Skeletal muscle cell (primary cell): ENCODE data around the gene COX7A2L.
A peak's percentile ranks its signal among the peaks of the same experiment; 100 is the strongest.

ENCODE experiments used
- DNase-seq: peaks from one replicate; pipeline ENCODE4 v3.0.0-alpha.2; 2010; ENCODE audit warnings: low read depth
- H3K4me3 ChIP-seq: 2 replicates; pipeline ENCODE4 v1.5.1; 2011; ENCODE audit warnings: low read depth, mild to moderate bottlenecking, control low read depth, low read length, moderate library complexity

The COX7A2L gene

DNA sequence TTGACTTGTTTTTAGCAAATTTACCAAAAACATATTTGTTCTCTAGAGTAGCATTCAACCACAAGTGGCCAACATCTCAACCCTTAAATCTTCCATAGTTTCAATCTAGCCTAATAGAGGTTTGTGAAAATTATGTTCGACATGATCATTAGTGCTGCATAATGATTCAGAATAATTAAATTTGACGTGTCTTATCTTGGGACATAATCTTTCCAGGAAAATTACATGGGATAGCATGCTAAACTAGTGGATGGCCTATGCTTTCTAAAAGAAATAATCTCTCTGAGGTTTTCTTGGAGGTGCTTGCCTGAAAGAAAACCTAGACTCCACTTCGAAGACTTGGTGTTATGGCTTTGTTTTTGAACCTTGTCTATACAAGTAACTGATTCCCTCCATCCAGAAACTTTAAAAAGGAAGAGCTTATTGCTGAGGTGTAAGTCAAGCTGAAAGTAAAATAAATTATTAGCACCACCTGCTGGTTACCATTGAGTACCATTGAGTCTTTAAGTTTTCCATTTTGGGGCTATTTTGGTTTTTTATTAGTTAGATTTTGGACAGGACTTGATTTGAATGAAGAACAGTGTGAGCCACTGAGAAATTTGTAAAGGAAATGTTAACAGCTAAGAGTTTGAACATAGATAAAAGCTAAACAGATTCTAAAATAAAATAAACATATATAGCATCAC, 32.7 kb downstream of the COX7A2L start:
- H3K4me3 ChIP-seq = no peak overlapping the region
- no peak for DNase-seq

- DNase-seq = no peak
- no peak overlapping the region for H3K4me3 ChIP-seq
Measured at GRCh38 chr2:42327125-42327524, 33.9 kb downstream of the COX7A2L start.

DNA sequence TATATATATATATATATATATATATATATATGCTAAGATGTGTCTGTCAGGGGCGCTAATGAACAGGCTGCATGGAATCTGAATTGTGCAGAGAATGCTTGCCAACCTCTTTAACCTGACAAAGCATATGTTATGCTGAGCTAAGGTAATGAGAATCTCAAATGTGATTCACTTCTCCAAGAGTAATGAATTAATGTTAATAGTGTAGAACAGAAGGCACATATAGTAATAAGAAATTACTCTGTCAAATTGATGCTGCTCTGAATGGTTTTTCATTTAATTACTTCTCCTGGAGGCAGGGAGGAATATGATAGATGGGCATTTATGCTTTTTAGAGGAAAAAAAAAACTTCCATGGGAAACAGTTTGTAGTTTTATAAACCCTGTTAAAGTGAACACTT, 35.4 kb downstream of the COX7A2L start:
- no peak overlapping the region for H3K4me3 ChIP-seq
- DNase-seq = no peak

- DNase-seq = no peak
- H3K4me3 ChIP-seq = no peak overlapping the region
Measured at GRCh38 chr2:42324949-42325348, 36.1 kb downstream of the COX7A2L start.

- H3K4me3 ChIP-seq = no peak overlapping the region
- DNase-seq = no peak
Measured at GRCh38 chr2:42324244-42324643, 36.8 kb downstream of the COX7A2L start.

DNA sequence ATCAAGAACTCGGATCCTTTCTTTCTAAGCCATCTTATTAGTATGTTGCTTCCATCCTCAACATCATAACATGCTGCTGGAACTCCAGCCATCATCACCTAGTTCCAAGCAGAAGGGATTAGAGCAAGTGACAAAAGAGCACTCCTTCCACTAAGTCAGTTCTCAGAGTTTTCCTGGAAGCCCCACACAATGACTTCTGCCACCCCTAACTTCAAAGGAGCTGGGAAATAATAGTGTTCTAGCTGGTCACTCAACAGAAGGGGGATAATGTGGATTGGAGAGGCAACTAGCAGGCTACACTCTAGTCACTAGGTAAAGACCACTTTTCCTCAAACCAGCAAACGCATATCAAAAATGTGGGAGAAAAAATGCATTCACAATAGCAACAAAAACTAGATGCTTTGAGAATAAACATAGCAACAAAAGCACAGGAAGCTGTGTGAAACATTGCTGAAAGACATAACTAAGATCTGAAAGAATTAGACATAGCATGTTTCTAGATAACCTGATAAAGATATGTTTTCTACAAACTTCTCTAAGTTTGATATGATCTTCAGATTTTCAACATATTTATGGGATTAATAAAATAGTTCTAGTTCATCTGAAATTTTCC, 39.5 kb downstream of the COX7A2L start:
- no peak for DNase-seq

DNA sequence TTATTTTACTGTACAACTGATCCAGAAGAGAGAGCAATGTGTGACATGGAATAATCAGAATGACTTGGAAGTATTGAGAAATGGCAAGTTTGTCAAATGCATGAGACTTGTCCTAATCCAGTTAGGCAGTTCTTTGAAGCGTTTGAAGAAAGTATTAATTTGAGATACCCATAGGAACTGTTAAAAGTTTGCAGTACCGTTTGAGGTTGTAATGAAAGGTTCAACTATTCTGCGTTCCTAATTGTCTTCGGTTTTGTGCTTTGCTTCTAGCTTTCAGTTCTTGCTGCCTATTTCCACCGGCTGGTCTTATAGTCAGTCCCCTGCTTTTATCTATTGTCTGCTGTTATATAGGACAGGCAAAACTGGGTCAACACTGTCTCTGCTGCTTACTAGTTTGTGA, 41.8 kb downstream of the COX7A2L start:
- H3K4me3 ChIP-seq = no peak overlapping the region
- no peak for DNase-seq

More for the DNA sequence above, 39.5 kb downstream of the COX7A2L start:
- no peak overlapping the region for H3K4me3 ChIP-seq

- H3K4me3 ChIP-seq = no peak overlapping the region
- no peak for DNase-seq
Measured at GRCh38 chr2:42317945-42318344, 43.1 kb downstream of the COX7A2L start.

- no peak for DNase-seq
- H3K4me3 ChIP-seq = no peak overlapping the region
Measured at GRCh38 chr2:42317486-42317885, 43.5 kb downstream of the COX7A2L start.

DNA sequence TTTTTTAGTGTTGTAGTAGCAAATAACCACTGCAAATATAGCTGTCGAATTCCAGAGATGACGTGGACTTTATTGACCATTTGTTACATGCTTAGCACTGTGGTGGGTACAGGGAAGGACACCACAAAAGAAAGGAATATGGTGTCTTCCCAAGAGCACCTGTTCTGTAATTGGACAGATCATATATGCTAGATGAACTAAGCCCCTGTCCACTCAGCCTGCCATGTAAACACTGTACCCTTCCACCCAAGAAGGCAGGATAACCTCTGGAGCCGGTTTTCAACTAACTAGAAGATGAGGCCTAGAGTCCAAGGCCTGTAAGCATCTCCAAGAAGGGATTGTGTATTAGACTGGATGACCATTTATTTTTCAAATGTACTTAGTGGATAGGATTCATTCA, 44.1 kb downstream of the COX7A2L start:
- no peak overlapping the region for H3K4me3 ChIP-seq
- no peak for DNase-seq

- no peak for DNase-seq
- no peak overlapping the region for H3K4me3 ChIP-seq
Measured at GRCh38 chr2:42315844-42316470, 45.1 kb downstream of the COX7A2L start.

DNA sequence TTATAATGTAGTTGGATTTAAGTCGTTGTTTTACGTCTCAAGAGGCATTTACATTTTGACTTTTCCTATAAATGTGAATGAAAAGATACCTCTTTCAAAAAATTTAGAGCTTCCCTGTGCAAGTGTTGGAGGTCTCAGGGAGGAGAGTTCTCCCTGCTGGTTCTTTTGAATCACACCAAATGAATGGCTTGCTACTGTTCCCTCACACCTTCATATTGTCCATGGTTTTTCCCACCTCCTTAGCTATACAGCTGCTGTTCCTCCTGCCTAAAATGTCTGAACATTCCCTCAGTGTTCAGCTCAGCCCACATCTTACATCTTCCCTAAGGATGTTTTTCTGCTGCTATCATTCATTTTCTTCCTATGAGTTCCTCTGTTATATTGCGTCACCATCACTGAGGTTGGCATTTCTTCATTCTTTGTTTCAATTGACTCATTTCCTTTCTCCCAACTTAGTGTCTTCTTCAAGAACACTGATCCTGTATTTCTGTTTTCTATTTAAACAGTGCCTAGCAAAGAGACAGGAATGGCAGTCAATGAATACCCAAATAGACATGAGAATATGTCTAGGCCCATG, 46.0 kb downstream of the COX7A2L start:
- peak; percentile 82 for DNase-seq
- no peak overlapping the region for H3K4me3 ChIP-seq

DNA sequence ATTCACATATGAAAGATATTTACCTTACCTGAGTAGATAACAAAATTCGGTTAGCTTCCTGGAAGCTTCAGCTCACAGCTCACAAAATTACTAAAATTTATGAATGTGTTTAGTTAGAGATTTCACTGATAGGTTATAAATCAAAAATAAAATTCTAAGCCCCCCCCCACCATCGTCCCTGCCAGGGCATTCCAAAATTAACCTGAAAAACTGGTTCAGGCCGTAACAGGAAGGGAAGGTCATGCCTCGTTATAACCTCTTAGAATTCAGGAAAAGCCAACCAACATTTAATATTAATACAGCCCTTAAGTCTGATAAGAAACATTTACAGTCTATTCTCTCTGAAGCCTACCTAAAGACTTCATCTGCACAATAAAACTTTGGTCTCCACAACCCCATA, 48.9 kb downstream of the COX7A2L start:
- DNase-seq = no peak
- no peak overlapping the region for H3K4me3 ChIP-seq

GRCh38 chr2:42310007-42310515, 51.0 kb downstream of the COX7A2L start:
- no peak overlapping the region for H3K4me3 ChIP-seq
- DNase-seq = no peak

DNA sequence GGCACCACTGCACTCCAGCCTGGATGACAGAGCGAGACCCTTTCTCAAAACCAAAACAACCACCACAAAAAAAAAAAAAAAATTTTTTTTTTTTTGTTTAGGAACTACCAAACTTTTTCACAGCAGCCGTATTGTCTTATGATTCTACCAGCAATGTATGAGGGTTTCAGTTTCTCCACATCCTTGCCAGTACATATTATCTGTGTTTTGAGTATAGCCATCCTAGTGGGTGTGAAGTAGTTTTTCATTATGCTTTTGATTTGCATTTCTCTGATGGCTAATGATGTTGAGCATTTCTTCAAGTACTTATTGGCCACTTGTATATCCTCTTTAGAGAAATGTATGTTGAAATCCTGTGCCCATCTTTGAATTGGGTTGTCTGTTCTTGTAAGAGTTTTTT, 51.7 kb downstream of the COX7A2L start:
- no peak for DNase-seq
- no peak overlapping the region for H3K4me3 ChIP-seq

- no peak overlapping the region for H3K4me3 ChIP-seq
- DNase-seq = no peak
Measured at GRCh38 chr2:42307180-42307579, 53.8 kb downstream of the COX7A2L start.

DNA sequence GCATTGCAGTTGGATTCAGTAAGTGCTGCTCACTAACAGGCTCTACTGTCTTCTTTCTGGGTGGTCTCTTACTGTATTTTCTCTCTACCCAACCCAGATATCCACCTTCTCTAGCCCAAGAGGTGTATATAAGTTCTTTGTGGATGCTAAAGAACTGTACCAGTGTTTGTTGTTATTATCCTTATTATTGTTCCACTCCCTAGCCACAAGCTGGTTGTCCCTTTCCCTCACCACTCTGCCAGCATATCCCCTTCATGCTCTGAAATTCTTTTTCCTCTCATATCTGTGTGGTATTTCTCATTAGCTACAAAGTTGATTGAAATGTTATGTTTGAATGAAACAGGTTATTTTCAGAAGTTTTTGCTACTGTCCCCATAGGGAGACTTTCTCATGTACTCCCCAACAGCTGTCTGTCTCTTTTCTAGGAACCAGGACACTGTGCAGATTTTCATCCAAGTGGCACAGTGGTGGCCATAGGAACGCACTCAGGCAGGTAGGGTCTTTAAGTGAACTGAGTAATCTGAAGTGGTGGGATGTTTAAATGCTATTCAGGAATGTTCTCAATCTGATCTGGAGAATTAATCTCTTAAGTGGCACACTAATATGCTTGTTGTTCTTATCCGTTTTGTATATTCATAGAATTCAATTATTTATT, 56.8 kb downstream of the COX7A2L start:
- DNase-seq = no peak

DNA sequence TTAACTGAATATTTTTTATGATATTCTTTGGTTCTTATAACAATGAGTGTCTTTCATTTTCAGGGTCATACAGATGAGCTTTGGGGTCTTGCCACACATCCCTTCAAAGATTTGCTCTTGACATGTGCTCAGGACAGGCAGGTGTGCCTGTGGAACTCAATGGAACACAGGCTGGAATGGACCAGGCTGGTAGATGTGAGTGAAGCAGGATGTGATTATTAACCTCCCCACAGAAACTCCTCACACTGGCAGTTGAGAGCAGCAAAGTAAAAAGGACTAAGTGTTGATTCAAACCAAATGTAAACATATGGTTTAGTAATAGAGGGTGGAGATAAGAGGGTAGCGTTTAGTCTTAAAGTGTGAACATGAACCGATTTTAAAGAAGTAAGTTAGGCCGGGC, 57.8 kb downstream of the COX7A2L start:
- no peak overlapping the region for H3K4me3 ChIP-seq
- DNase-seq = no peak

More for the DNA sequence above, 56.8 kb downstream of the COX7A2L start:
- no peak overlapping the region for H3K4me3 ChIP-seq

DNA sequence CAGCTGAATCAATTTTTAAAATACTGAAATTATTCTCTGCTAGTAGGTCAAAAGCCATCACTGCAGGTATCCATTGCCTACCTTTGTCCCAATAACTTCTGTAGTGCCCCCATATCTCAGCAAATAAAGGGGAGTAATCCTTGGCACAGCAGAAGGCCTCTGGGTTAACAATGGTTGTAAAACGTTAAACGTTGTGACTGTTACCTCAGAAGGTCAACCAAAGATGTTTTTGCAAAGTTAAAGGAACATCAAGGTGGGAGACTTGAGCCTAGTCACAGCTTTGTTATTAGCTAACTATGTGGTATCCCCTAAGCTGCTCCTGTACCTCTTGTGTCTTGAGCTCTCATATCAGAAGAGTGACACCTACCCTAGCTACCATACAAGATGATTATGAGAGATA, 60.5 kb downstream of the COX7A2L start:
- H3K4me3 ChIP-seq = no peak overlapping the region
- no peak for DNase-seq
